NCI-H446 (cell line): ENCODE measurements around the gene SLCO6A1.

ENCODE experiments used
- DNase-seq, 2 experiments: peaks; one replicate each; lab custom pipeline; 2025; lab: John Stamatoyannopoulos, UW

SLCO6A1 gene

DNA sequence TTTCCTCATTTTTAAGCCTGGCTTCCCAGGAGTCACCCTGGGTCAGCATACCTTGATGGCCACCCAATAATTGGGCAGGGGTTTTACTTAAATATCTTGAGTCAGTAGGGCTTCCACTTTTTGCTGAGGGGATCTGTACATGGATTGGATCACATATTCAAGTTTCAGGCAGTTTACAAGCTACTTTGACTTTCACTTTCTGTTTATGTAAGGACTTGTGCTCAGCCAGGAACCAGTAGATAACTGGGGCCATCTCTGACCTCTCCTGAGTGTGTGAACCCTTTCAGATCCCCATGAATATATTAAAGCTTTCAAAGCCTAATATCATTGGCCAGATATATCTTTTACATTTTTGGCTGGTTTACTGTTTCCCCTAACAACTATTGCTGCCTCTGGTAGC, 45.1 kb downstream of the SLCO6A1 start:
- no peak for DNase-seq

DNA sequence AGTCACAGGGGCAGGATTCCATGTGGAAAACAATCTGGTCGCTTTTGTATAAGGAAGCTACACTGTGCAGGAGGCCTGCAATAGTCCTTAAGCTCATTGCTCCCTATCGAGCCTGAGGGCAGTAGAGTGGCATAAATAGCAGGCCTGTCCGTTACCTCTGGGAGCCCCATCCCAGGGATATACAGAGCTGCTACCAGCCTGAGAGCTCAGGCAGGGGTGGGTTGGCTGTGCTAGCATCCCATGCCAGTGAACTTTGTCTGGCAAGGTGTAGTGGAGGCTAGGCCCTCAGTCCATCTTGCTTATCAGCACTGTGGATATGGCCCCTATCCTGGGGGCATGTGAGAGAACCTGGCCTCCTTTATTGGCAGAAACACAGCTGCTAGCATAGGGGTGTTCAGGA, 47.7 kb downstream of the SLCO6A1 start:
- no peak for DNase-seq

DNA sequence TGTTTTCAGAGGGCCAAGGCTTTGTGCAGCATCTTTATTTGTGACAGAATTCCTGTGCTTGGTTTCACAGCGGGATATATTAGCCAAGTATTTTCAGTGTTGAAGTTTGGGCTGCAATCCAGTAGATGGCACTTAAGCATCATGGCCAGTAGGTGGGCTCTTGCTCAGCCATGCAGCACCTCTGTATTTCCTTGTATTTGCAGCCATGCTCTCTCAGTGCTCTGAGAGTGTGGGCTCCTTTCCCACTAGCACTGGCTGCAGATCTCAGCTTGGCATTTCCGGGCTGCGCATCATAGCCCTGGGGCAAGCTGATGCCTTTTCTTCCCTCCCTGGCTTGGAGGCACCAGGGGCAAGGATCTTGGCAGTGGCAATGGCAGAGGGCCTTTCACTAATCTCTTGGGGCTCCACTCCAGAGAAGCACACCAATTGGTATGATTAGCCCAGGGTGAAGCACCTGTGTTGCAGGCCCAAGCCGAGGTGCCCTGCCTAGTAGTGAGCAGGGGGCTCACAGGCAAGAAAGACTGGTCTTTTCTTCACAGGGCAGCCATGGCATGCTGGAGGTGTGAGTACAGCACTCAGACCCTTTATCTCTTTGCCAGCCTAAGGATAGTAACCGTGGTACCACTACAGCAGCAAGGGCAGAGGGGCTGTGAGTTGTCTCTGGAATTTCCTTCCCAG, 48.3 kb downstream of the SLCO6A1 start:
- peak in 1 of 2 experiments; percentile 8 for DNase-seq

DNA sequence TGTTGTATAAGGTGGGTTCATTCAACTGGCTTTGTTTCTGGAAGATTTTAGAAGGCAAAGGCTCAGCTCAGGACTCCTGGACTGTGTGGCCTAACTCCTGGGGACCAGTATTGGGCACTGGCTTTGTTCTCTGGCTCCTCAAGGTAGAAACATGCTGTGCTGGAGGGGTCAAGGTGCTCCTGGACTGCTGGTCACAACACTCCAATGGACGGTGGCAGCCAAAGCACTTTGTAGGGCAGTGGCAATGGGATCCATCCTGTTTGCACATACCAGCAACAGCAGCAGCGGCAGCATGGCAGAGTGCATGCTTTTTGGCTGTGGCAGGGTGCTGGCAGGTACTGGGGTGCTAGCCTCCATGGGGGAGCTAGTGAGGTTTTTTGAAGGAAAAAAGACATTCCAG, 65.3 kb downstream of the SLCO6A1 start:
- no peak for DNase-seq

DNA sequence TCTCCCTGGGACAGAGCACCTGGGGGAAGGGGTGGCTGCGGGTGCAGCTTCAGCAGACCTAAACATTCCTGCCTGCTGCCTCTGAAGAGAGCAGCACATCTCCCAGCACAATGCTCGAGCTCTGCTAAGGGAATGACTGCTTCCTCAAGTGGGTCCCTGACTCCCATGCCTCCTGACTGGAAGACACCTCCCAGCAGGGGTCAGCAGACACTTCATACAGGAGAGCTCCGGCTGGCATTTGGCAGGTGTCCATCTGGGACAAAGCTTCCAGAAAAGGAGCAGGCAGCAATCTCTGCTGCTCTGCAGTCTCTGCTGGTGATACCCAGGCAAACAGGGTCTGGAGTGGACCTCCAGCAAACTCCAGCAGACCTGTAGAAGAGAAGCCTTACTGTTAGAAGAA, 77.2 kb downstream of the SLCO6A1 start:
- peak in 1 of 2 experiments; percentile 56 for DNase-seq

DNA sequence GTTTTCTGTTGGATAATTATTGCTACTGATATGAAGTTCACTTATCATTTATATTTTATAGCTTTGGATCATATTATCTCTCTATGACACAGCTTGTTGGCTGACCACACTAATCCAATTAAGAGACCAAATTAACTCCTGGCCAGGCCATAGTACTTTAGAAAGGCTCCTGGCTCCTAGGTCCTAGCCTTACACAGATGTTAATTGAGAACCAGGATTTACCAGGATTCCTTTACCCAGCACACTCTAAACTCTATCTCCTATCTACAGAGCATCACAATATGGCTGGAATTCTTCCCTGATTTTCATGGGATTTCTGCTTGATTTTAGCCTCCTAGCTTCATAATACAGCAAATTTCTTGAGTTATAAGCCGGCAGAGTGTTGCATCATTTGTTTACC, 80.3 kb downstream of the SLCO6A1 start:
- no peak for DNase-seq

DNA sequence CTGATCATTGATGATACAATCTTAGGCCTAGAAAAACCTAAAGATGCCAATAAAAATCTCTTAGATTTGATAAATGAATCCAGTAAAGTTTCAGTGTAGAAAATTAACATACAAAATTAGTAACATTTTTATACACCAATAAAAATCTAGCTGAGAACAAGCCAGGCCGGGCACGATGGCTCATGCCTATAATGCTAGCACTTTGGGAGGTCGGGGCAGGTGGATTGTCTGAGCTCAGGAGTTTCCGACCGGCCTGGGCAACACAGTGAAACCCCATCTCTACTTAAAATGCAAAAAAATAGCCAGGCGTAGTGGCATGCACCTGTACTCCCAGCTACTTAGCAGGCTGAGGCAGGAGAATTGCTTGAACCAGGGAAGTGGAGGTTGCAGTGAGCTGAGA, 84.4 kb downstream of the SLCO6A1 start:
- no peak for DNase-seq

DNA sequence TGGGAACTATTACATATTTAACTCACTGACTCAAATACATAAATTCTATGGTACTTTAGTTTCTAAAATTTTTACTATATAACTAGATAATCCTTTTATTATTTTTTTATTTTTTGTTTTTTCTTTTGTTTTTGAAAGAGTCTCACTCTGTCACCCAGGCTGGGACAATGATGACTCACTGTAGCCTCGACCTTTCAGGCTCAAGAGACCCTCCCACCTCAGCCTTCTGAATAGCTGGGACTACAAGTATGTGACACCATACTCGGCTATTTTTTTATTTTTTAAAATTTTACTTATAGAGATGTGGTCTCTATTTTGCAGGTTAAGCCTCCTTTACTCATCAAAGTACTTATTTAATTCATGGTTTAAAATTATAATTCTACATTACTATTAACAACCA, 110.6 kb downstream of the SLCO6A1 start:
- DNase-seq, result no peak

DNA sequence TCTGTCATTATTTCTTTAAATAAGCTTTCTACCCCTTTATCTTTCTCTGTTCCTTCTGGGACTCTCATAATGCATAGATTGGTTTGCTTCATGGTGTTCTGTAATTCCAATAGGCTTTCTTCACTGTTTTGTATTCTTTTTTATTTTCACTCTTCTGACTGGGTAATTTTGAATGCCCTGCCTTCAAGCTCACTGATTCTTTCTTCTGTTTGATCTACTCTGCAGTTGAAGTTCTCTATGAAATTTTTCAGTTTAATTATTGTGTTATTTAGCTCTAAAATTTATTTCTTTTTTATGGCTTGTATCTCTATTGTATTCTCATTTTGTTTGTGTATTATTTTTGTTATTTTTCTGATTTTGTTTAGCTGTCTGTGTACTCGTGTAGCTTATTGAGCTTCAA, 113.4 kb downstream of the SLCO6A1 start:
- DNase-seq, result no peak

DNA sequence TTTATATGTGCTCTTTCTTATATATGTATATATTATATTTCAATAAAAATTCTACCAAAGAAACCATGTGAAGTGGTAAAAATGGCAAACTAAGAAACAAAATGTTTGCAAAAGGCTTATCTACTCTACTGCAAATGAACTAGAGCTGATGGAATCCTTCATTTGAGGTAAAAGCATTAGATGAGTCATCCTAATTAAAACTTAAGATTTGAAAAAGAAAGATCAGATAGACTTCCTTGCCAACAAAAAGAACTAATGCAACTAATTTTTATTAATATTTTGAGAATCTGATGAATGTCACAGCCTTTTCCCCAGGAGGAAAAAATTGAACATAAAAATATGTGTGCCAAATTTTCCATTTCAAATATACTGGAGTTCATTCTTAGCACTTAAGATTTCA, 118.6 kb downstream of the SLCO6A1 start:
- DNase-seq, result no peak

DNA sequence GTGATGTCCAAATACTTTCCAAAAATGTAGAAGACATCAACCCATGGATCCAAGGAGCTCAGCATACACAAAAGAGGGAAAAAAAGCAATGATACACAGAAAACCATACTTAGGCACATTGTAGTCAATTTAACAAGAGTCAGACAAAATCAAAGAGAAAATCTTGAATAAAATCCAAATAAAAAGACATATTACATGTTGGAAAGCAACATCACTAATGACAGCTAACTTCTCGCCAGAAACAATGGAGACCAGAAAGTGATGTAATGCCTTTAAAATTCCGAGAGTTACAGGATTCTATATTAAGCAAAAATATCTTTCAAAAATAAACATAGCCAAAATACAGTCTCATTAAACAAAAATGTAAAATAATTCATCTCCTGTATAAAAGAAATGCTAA, 122.9 kb downstream of the SLCO6A1 start:
- no peak for DNase-seq

DNA sequence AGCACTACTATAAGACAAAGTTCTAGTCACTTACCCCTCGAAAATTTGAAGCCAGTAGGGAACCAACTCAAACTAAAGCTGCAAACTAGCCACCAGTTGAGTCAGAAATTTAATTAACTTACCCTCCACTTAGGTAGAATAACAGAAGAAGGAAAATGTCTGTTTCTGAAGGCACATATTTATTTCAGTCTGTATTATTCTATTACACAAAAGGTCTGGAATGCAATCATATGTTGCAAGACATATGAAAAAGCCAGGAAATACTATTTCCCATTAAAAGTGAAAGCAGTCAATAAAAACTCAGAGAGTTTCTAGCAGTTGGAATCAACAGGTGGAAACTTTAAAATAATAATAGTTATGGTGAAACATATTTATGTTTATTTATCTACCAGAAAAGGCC, 123.5 kb downstream of the SLCO6A1 start:
- no peak for DNase-seq

DNA sequence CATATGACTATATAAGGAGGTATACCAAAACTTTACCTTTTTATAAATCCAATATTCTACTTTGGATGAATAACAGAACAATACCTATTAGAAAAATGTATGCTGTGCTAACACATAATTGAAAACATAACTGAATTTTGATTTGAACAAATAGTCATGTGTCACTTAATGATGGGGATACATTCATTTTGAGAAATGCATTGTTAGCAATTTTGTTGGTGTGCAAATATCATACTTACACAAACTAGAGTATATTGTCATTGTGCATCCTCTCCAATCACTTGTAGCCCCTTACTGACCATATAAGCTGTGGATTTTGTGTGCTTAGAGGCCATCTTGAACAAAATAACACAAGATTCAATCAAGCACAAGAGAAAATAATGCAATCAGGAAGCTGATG, 130.4 kb downstream of the SLCO6A1 start:
- no peak for DNase-seq

DNA sequence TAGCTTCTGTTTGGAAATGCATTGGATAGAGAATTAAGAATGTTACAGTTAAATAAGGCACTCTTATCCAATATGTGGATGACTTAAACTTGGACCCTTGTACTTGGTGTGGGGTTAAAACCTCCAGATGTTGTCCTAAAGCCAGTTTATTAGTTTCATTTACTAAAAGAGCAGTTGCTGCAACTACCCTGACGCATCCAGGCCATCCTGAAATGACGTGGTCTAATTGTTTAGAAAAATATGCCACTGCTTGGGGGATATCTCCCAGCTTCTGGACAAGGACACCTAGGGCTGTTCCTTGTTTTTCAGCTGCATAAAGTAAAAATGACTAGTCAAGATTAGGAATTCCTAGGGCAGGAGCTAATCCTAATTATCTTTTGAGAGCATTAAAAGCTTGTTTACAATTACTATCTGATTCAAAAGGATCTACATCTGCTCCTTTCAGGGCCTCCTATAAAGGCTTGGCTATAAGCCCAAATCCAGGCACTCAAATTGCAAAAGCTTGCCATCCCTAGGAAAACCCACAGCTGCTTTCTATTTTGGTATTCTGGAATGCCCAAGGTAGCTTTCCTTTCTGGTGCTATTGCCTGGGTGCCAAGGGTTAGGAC, 157.0 kb downstream of the SLCO6A1 start:
- DNase-seq, result peak; percentile 69 to 90

DNA sequence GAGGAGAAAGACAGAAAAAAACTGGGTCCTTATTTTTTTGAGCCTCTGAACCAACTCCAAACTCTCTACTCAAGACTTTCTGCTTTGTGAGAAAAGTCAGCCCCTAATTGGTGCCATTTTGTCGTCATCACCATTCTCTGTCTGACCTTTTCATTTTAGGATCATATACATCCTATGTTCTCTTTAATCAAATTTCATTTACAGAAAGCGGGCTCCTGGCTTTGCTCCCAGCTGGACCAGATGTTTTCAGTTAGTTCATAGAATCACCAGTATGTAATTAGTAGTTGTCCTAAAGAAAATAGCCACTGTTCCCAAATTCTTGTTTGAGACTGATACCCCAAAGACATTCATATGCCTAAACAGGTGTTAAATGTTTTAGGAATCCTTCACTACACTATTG, 174.1 kb downstream of the SLCO6A1 start:
- DNase-seq, result no peak
